HG03066 (cell line): ENCODE measurements around the gene DDX24.
A peak's percentile ranks its signal among the peaks of the same experiment; 100 is the strongest.
"Not testable (repeated sequence)": the region's sequence is repeated elsewhere in the genome, so short reads cannot be mapped to it uniquely, and the experiment has no call there.

Source experiments
- ATAC-seq: cut with Tn5 transposase; IDR thresholded peaks from one replicate; pipeline ENCODE4 v1.9.1; 2021; ENCODE audit warnings: low read depth; ENCODE audit not compliant: unreplicated experiment

The DDX24 gene

GRCh38 chr14:94088516-94088915 is 7.5 kb upstream of the DDX24 start:
- no peak for ATAC-seq

- no peak for ATAC-seq
These were observed 6.9 kb upstream of the DDX24 start for GRCh38 chr14:94087891-94088290.

GRCh38 chr14:94081386-94081820 is 401 bp upstream of the DDX24 start:
- ATAC-seq: peak; percentile 18

- ATAC-seq: no peak
These were observed 946 bp downstream of the DDX24 start for GRCh38 chr14:94079891-94080620.

GRCh38 chr14:94077823-94078222 is 3.2 kb downstream of the DDX24 start:
- no peak for ATAC-seq

- no peak for ATAC-seq
These were observed 3.7 kb downstream of the DDX24 start for GRCh38 chr14:94077111-94077821.

- ATAC-seq: no peak
These were observed 6.0 kb downstream of the DDX24 start for GRCh38 chr14:94075008-94075407.

GRCh38 chr14:94074534-94074933 is 6.5 kb downstream of the DDX24 start:
- ATAC-seq: no peak

- not testable (repeated sequence) for ATAC-seq
These were observed 8.9 kb downstream of the DDX24 start for GRCh38 chr14:94072076-94072475.

GRCh38 chr14:94066089-94066676 is 14.8 kb downstream of the DDX24 start:
- no peak for ATAC-seq

GRCh38 chr14:94062344-94062940 is 18.6 kb downstream of the DDX24 start:
- ATAC-seq: no peak

GRCh38 chr14:94059998-94060397 is 21.0 kb downstream of the DDX24 start:
- no peak for ATAC-seq

GRCh38 chr14:94058674-94059138 is 22.3 kb downstream of the DDX24 start:
- no peak for ATAC-seq

GRCh38 chr14:94058128-94058673 is 22.8 kb downstream of the DDX24 start:
- no peak for ATAC-seq

- peak; percentile 82 for ATAC-seq
These were observed 24.3 kb downstream of the DDX24 start for GRCh38 chr14:94056579-94057308.

GRCh38 chr14:94054936-94055335 is 26.1 kb downstream of the DDX24 start:
- no peak for ATAC-seq

- ATAC-seq: no peak
These were observed 26.6 kb downstream of the DDX24 start for GRCh38 chr14:94054401-94054800.

GRCh38 chr14:94052662-94053061 is 28.3 kb downstream of the DDX24 start:
- ATAC-seq: no peak

GRCh38 chr14:94052199-94052598 is 28.8 kb downstream of the DDX24 start:
- no peak for ATAC-seq

GRCh38 chr14:94051779-94052178 is 29.2 kb downstream of the DDX24 start:
- no peak for ATAC-seq
